Transverse colon (tissue), 4 donors: Measurements from ENCODE around the gene ROR1. TPM values are rescaled to one million over a fixed set of nuclear protein-coding genes. Genes with fewer than 3 reads are reported as not detected.

ENCODE experiments used
- DNase-seq: peaks from one replicate; pipeline ENCODE4 v3.0.0-alpha.2; 2019
- H3K27ac ChIP-seq, 4 donors: fragments of 200-600 bp; sonication (generic); 2 replicates each; pipeline ENCODE4 v1.5.1; 2016 to 2018; ENCODE audit warnings: inconsistent platforms in 4 of 4
- H3K27me3 ChIP-seq: fragments of 200-600 bp; sonication (generic); 2 replicates; pipeline ENCODE4 v1.5.1; 2017; ENCODE audit warnings: inconsistent platforms
- H3K36me3 ChIP-seq, 4 donors: fragments of 200-600 bp; sonication (generic); 2 replicates each; pipeline ENCODE4 v1.5.1; 2017 to 2019; ENCODE audit warnings: inconsistent platforms in 4 of 4
- H3K4me1 ChIP-seq, 4 donors: fragments of 200-600 bp; sonication (generic); 2 replicates each; pipeline ENCODE4 v1.5.1; 2017 to 2020; ENCODE audit warnings: inconsistent platforms in 4 of 4
- H3K4me3 ChIP-seq, 4 donors: fragments of 200-600 bp; sonication (generic); 1 replicate in 1 of 4; 2 replicates in 3 of 4; pipeline versions ENCODE4 v1.5.1 to v1.6.1; 2017 to 2019; ENCODE audit warnings: inconsistent platforms in 4 of 4
- H3K9me3 ChIP-seq, 2 donors: fragments of 200-600 bp; sonication (generic); 2 replicates each; pipeline ENCODE4 v1.5.1; 2017 to 2019; ENCODE audit warnings: inconsistent platforms in 2 of 2
- CTCF ChIP-seq, 5 experiments: fragments of 200-600 bp in 3 of 5; fragments of 450-650 bp in 2 of 5; sonication (generic) in 3 of 5; IDR thresholded peaks; 1 replicate in 2 of 5; 2 replicates in 3 of 5; pipeline ENCODE4 v1.5.1; 2016 to 2017; ENCODE audit warnings: antibody characterized with exemption in 5 of 5, inconsistent platforms in 3 of 5, mild to moderate bottlenecking in 2 of 5, moderate library complexity in 1 of 5
- EP300 ChIP-seq: sonication (generic); formaldehyde crosslinking; IDR thresholded peaks from one replicate; pipeline ENCODE4 v1.6.1; 2017; ENCODE audit warnings: antibody characterized with exemption, low read depth
- POLR2A ChIP-seq: fragments of 450-650 bp; IDR thresholded peaks from one replicate; pipeline ENCODE4 v1.6.1; 2016; ENCODE audit warnings: antibody characterized with exemption, mild to moderate bottlenecking, moderate library complexity
- POLR2AphosphoS5 ChIP-seq, 3 donors: sonication (generic); formaldehyde crosslinking; IDR thresholded peaks; one replicate each; pipeline ENCODE4 v1.6.1; 2016; ENCODE audit warnings: antibody characterized with exemption in 3 of 3
- WGBS, 2 donors: methylation state at CpG; one replicate each; pipeline ENCODE4 v1.1.5; 2018; ENCODE audit warnings: low coverage in 1 of 2; 5-methylcytosine and 5-hydroxymethylcytosine counted together
- in situ Hi-C, 4 donors: fragments of 200-750 bp; cut with MboI; loops; one replicate each; pipeline versions ENCODE4 v1.15.0 to v1.15.1; 2017; ENCODE audit warnings: low sequenced_read_pairs in 3 of 4, low pct_ligation_motif_present in 1 of 4, low pct_unique_long_range_greater_than_20kb in 1 of 4
- intact Hi-C: fragments of 100-400 bp; cut with DNase I; formaldehyde crosslinking; loops from one replicate; pipeline ENCODE4 v1.15.1; 2023; ENCODE audit warnings: low total_unique reads
- total RNA-seq, 4 donors: library from RNA; depleted of rRNA; stranded (reverse); fragments of >200 nt; gene quantifications; one replicate each; pipeline ENCODE4 v1.1.0, GENCODE V29; 2016

The ROR1 gene
- total RNA-seq, 4 donors from 2014 or later: 3.0 to 6.7 (median 4.6) TPM

- no peak for DNase-seq
- in situ Hi-C loops: no loop called here
- intact Hi-C loops: no loop called here
- Histone ChIP-seq H3K4me3 (no peak overlapping the region), H3K27ac (no peak overlapping the region), H3K27me3 (no peaks in the 10 kb centered on the region), H3K9me3 (no peaks in the 10 kb centered on the region), H3K4me1 (no peaks in the 10 kb centered on the region), H3K36me3 (no peaks in the 10 kb centered on the region)
- WGBS, 2 donors: 98 to 100% methylated on average over 2 to 8 of the region's 8 CpGs
- TF ChIP-seq EP300: no peak
- no peak for TF ChIP-seq POLR2A
- no peak for TF ChIP-seq POLR2AphosphoS5 (IDR thresholded peaks at IDR 0.05)
- TF ChIP-seq CTCF (IDR thresholded peaks at IDR 0.05): no peak
These were observed 418.5 kb downstream of the ROR1 start for GRCh38 chr1:64192290-64192689.

GRCh38 chr1:64194168-64195080 is 420.6 kb downstream of the ROR1 start:
- Histone ChIP-seq H3K27ac (no peak overlapping the region), H3K27me3 (no peaks in the 10 kb centered on the region), H3K4me1 (no peaks in the 10 kb centered on the region), H3K36me3 (no peaks in the 10 kb centered on the region), H3K9me3 (no peaks in the 10 kb centered on the region), H3K4me3 (no peak overlapping the region)
- in situ Hi-C loops: no loop called here
- WGBS, 2 donors: 64 to 67% methylated on average over 8 of the region's 8 CpGs
- intact Hi-C loops: no loop called here
- no peak for TF ChIP-seq CTCF (IDR thresholded peaks at IDR 0.05)
- no peak for TF ChIP-seq POLR2A
- TF ChIP-seq EP300: no peak
- no peak for TF ChIP-seq POLR2AphosphoS5 (IDR thresholded peaks at IDR 0.05)
- no peak for DNase-seq

- Histone ChIP-seq H3K27ac (no peak overlapping the region), H3K36me3 (no peaks in the 10 kb centered on the region), H3K9me3 (no peaks in the 10 kb centered on the region), H3K4me3 (no peak overlapping the region), H3K27me3 (no peaks in the 10 kb centered on the region), H3K4me1 (no peaks in the 10 kb centered on the region)
- in situ Hi-C loops (no loop called here), intact Hi-C loops (no loop called here)
- 82% methylated on average over 1 of the region's 1 CpG; no CpG with 5 or more reads in 1 of the 2 donors for WGBS, 2 donors
- no peak for TF ChIP-seq POLR2AphosphoS5 (IDR thresholded peaks at IDR 0.05)
- no peak for TF ChIP-seq POLR2A
- no peak for TF ChIP-seq CTCF (IDR thresholded peaks at IDR 0.05)
- no peak for TF ChIP-seq EP300
- no peak for DNase-seq
These were observed 421.2 kb downstream of the ROR1 start for GRCh38 chr1:64195081-64195395.

GRCh38 chr1:64196074-64196870 is 422.5 kb downstream of the ROR1 start:
- Histone ChIP-seq H3K27ac (no peak overlapping the region), H3K36me3 (no peaks in the 10 kb centered on the region), H3K4me1 (no peaks in the 10 kb centered on the region), H3K4me3 (no peak overlapping the region), H3K27me3 (no peaks in the 10 kb centered on the region), H3K9me3 (no peaks in the 10 kb centered on the region)
- in situ Hi-C loops: no loop called here
- WGBS, 2 donors: 17 to 69% methylated on average over 1 to 8 of the region's 8 CpGs
- no peak for TF ChIP-seq POLR2AphosphoS5 (IDR thresholded peaks at IDR 0.05)
- TF ChIP-seq CTCF (IDR thresholded peaks at IDR 0.05): no peak
- intact Hi-C loops: no loop called here
- DNase-seq: no peak
